Mucosa of descending colon (tissue), 3 donors: ENCODE results near the gene QRICH1. TPM values are rescaled to one million over a fixed set of nuclear protein-coding genes. Genes with fewer than 3 reads are reported as not detected.
A peak's percentile ranks its signal among the peaks of the same experiment; 100 is the strongest.

Experiments
- ATAC-seq: fragments of 200-7000 bp; cut with Tn5 transposase; one replicate; pipeline ENCODE4 v1.9.1; 2020; ENCODE audit warnings: mild to moderate bottlenecking, moderate library complexity
- DNase-seq, 3 donors: peaks; one replicate each; pipeline ENCODE4 v3.0.0-alpha.2; 2020
- H3K36me3 ChIP-seq: fragments of 200-600 bp; one replicate; pipeline ENCODE4 v1.8.0; 2021; ENCODE audit warnings: low read depth, mild to moderate bottlenecking
- H3K4me1 ChIP-seq: fragments of 200-600 bp; one replicate; pipeline ENCODE4 v1.8.0; 2021; ENCODE audit warnings: low read depth, mild to moderate bottlenecking
- H3K4me3 ChIP-seq: fragments of 200-600 bp; one replicate; pipeline ENCODE4 v1.8.0; 2021; ENCODE audit warnings: mild to moderate bottlenecking
- H3K9me3 ChIP-seq: fragments of 200-600 bp; one replicate; pipeline ENCODE4 v1.8.0; 2021; ENCODE audit warnings: mild to moderate bottlenecking
- intact Hi-C, 2 donors: fragments of 100-400 bp; cut with DNase I in 1 of 2; cut with micrococcal nuclease in 1 of 2; formaldehyde crosslinking; loops; one replicate each; pipeline versions ENCODE4 v1.11.0 to v1.11.1; 2022; cut with DNase I, micrococcal nuclease
- total RNA-seq, 3 donors: library from RNA; stranded (reverse); fragmentation: NEBNext Ultra II Directional in 2 of 3; extraction: Animal tissue kit (Norgen Biotek cat#: 25700) in 2 of 3; gene quantifications; one replicate each; pipeline versions ENCODE4 v1.2.1 to v1.2.4, GENCODE V29; 2021 to 2023
- TF ChIP-seq, protein P1 (sequence below): fragments of 200-600 bp; IDR thresholded peaks from one replicate; pipeline ENCODE4 v1.8.0; 2022; ENCODE audit warnings: antibody characterized with exemption, mild to moderate bottlenecking
- donor health status: DM: no; HTN: no; CAD: no; lungs with moderate emphysema.
- donor health status: DM: no; HTN: no; CAD: no.
- donor health status: DM: no; HTN: yes; CAD: no.

Gene QRICH1
- total RNA-seq, 3 donors from 2014 or later, result 73.0 to 104 (median 86.1) TPM

DNA sequence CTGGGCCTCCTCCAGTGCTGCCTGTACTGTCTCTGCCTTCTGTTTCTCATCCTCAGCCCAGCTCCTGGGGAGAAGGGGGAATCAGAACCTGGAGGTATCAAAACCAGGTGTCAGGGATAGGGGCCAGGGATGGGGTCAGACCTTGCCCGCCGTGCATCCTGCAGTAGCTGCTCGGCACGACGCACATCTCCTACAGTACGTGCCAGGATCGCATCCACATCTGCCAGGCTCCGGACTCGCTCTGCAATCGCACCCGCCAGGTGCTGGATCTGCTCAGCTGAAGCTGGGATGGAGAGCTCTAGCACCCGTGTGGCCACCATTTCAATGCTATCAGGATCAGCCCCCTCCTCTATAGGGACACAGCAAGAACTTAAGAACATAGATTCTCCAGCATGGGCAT lies 28.2 kb upstream of the QRICH1 start:
- TF ChIP-seq, protein P1, sequence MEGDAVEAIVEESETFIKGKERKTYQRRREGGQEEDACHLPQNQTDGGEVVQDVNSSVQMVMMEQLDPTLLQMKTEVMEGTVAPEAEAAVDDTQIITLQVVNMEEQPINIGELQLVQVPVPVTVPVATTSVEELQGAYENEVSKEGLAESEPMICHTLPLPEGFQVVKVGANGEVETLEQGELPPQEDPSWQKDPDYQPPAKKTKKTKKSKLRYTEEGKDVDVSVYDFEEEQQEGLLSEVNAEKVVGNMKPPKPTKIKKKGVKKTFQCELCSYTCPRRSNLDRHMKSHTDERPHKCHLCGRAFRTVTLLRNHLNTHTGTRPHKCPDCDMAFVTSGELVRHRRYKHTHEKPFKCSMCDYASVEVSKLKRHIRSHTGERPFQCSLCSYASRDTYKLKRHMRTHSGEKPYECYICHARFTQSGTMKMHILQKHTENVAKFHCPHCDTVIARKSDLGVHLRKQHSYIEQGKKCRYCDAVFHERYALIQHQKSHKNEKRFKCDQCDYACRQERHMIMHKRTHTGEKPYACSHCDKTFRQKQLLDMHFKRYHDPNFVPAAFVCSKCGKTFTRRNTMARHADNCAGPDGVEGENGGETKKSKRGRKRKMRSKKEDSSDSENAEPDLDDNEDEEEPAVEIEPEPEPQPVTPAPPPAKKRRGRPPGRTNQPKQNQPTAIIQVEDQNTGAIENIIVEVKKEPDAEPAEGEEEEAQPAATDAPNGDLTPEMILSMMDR, result no peak
- peaks cover 1% of the 10 kb centered on the region for H3K36me3 ChIP-seq
- intact Hi-C loops, result no loop called here

GRCh38 chr3:49121132-49121736 lies 27.4 kb upstream of the QRICH1 start:
- peaks cover 8% of the 10 kb centered on the region for H3K36me3 ChIP-seq
- intact Hi-C loops, result no loop called here
- TF ChIP-seq, protein P1, result no peak

More for the DNA sequence above, 28.2 kb upstream of the QRICH1 start:
- H3K9me3 ChIP-seq, result no peaks in the 10 kb centered on the region
- ATAC-seq (no peak), DNase-seq (no peak)
- H3K4me1 ChIP-seq, result peaks cover 20% of the 10 kb centered on the region
- H3K4me3 ChIP-seq, result no peak overlapping the region

DNA sequence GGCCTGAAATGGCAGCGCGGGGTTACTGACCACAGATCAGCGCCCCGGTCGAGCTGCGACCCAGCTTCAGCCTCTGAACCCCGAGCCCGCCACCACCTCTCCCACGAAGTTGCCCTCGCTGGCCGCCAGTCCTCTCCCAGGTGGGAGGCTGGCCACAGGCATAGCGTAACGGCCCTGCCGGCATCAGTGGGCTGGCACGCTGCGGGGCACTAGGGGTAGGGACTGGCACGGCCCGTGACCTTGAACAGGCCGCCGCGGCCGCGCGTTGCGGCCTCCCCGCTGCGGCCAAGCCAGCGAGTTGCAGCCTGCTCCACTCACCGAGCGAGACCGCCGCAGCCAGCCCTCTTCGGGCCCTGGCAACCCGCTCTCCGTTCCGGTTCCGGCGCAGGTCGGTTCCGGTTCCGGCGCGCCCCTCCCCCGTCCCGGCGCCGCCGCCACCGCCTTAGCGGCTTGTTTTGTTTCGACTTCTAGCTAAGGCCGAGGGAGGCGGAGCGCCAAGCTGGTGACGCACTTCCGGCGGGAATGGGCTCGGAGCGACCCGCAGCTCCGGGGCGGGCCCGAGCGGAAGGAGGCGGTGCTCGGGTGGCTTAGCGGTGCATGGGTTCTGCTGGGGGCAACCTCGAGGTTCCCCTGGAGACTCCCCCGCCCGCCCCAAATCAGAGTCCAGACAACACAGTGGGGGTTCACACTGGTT lies 26.7 kb upstream of the QRICH1 start, which contains the start of gene USP19:
Gene USP19, minus strand, starts transcription at position 386 of the 694 bp plus-strand sequence. CDS start 1,678 bp downstream, outside the sequence.
- TF ChIP-seq, protein P1, result peak; percentile 8
- no peaks in the 10 kb centered on the region for H3K9me3 ChIP-seq
- ATAC-seq (peak; percentile 97), DNase-seq (peak; percentile 98)
- intact Hi-C loops, result no loop called here
- peaks cover 20% of the 10 kb centered on the region for H3K4me1 ChIP-seq
- H3K36me3 ChIP-seq, result peaks cover 14% of the 10 kb centered on the region
- H3K4me3 ChIP-seq, result peak within 1 kb of the TSS; percentile 96

More at GRCh38 chr3:49121132-49121736, 27.4 kb upstream of the QRICH1 start:
- H3K4me3 ChIP-seq, result no peak overlapping the region
- no peaks in the 10 kb centered on the region for H3K9me3 ChIP-seq
- DNase-seq, result peak in 1 of 3 donors; percentile 53
- peaks cover 20% of the 10 kb centered on the region for H3K4me1 ChIP-seq
- ATAC-seq, result no peak

- Histone ChIP-seq H3K4me1 (peaks cover 20% of the 10 kb centered on the region), H3K9me3 (no peaks in the 10 kb centered on the region), H3K36me3 (peaks cover 17% of the 10 kb centered on the region), H3K4me3 (peak overlapping the region; percentile 96)
- TF ChIP-seq, protein P1, result no peak
- intact Hi-C loops, result no loop called here
- peak; percentile 4 for ATAC-seq
- no peak for DNase-seq
Observed at GRCh38 chr3:49120096-49120437, 26.2 kb upstream of the QRICH1 start.

- TF ChIP-seq, protein P1, result no peak
- no peak for ATAC-seq
- Histone ChIP-seq H3K4me3 (no peak overlapping the region), H3K9me3 (no peaks in the 10 kb centered on the region), H3K36me3 (peaks cover 17% of the 10 kb centered on the region), H3K4me1 (peaks cover 20% of the 10 kb centered on the region)
- DNase-seq, result no peak
- intact Hi-C loops, result no loop called here
Observed at GRCh38 chr3:49119439-49119838, 25.6 kb upstream of the QRICH1 start.
